Measurements from ENCODE around the gene SHLD1.

DNA sequence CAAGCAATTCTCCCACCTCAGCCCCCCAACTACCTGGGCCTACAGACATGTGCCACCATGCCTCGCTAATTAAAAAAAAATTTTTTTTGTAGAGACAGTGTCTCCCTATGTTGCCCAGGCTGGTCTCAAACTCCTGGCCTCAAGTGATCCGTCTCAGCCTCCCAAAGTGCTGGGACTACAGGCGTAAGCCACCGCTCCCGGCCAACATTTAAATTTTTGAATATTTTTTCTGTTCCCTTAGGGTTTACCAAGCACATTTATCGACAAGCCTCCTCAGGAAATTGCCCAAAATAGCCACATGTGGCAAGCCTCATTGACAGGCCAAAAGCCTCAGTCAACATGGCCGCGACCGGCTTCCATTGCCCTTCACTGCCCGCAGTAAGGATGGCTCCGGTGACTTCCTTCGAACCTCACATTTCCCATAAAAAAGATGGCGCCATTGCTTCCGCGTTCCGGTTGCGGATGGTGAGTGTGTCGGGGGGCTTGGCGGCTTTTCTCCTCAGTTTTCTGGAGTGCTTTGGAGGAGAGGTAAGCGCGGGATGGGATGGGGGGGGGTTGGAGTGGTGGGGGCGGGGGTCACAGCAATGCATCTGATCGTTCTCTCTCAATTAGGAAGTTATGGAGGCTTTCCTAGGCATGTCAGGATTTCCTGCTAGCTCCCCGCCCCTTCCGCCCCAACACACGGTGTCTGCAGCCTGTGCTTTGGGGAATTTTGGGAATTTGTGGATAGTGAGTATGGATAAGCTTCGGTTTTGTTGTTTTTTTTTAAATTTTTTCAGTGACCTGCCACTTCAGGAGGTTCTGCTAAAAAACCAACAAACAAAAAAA, at the start of gene SHLD1:
- no peak for TF ChIP-seq CTCF (IDR thresholded peaks at IDR 0.05; ENCODE audit: borderline replicate concordance, extremely low read depth, low read length, poor library complexity, severe bottlenecking)
- TF ChIP-seq EZH2 (IDR thresholded peaks at IDR 0.05; ENCODE audit: borderline replicate concordance, low read depth, low read length, severe bottlenecking) = no peak

Measured in DND-41 (cell line).